Naive B cell (primary cell): ENCODE measurements around the gene FAM114A2. TPM values are rescaled to one million over a fixed set of nuclear protein-coding genes. Genes with fewer than 3 reads are reported as not detected.
"Not testable (repeated sequence)": the region's sequence is repeated elsewhere in the genome, so short reads cannot be mapped to it uniquely, and the experiment has no call there.

Experiments used
- ATAC-seq, 2 donors: fragments of 150-1000 bp; cut with Tn5 transposase; 2 replicates each; pipeline ENCODE4 v1.10.0; 2021; ENCODE audit warnings: low read depth in 2 of 2, mild to moderate bottlenecking in 2 of 2, moderate library complexity in 2 of 2
- DNase-seq: peaks from one replicate; pipeline ENCODE4 v3.0.0; 2022
- H3K27ac Mint-ChIP-seq, 6 donors: one replicate each; pipeline ENCODE4 v1.8.0; 2020 to 2022; ENCODE audit warnings: mild to moderate bottlenecking in 6 of 6, mixed read lengths in 6 of 6, moderate library complexity in 5 of 6, inconsistent platforms in 2 of 6
- H3K27me3 Mint-ChIP-seq, 3 donors: one replicate each; pipeline ENCODE4 v1.8.0; 2021 to 2022; ENCODE audit warnings: mixed read lengths in 3 of 3, mild to moderate bottlenecking in 1 of 3
- H3K36me3 Mint-ChIP-seq, 2 donors: one replicate each; pipeline ENCODE4 v1.8.0; 2020 to 2022; ENCODE audit warnings: mixed read lengths in 2 of 2, inconsistent platforms in 1 of 2, mild to moderate bottlenecking in 1 of 2
- H3K4me1 Mint-ChIP-seq, 3 donors: one replicate each; pipeline ENCODE4 v1.8.0; 2020 to 2022; ENCODE audit warnings: mixed read lengths in 3 of 3, inconsistent platforms in 1 of 3, mild to moderate bottlenecking in 1 of 3, moderate library complexity in 1 of 3
- H3K4me3 Mint-ChIP-seq, 8 donors: one replicate each; pipeline ENCODE4 v1.8.0; 2020 to 2022; ENCODE audit warnings: mild to moderate bottlenecking in 8 of 8, mixed read lengths in 8 of 8, moderate library complexity in 8 of 8, inconsistent platforms in 2 of 8
- H3K9me3 Mint-ChIP-seq, 7 donors: one replicate each; pipeline ENCODE4 v1.8.0; 2020 to 2022; ENCODE audit warnings: mixed read lengths in 7 of 7, mild to moderate bottlenecking in 5 of 7, inconsistent platforms in 2 of 7, moderate library complexity in 1 of 7
- polyA plus RNA-seq, 6 donors: library from polyadenylated mRNA; unstranded; fragments of 300-500 nt; fragmentation: Illumina TruSeq; gene quantifications; one replicate each; pipeline ENCODE4 v1.2.3, GENCODE V29; 2021; ENCODE audit warnings: low read depth in 6 of 6

FAM114A2 gene
- 10 to 100 TPM; 16.3 to 29.4 (median 20.0) TPM for polyA plus RNA-seq

GRCh38 chr5:154038707-154039457 lies at the start of gene FAM114A2, which contains the start of gene MFAP3:
Gene FAM114A2, minus strand, starts transcription at chr5:154038910. Its CDS starts 3,957 bp downstream, at chr5:154034953.
Gene MFAP3, plus strand, starts transcription at chr5:154038967. Its CDS starts 10,756 bp downstream, at chr5:154049723.
- ATAC-seq (peak; percentile 96), DNase-seq (peak; percentile 82)
- no peaks in the 10 kb centered on the region for H3K36me3 Mint-ChIP-seq
- no peaks in the 10 kb centered on the region for H3K27me3 Mint-ChIP-seq
- H3K9me3 Mint-ChIP-seq: no peaks in the 10 kb centered on the region
- H3K27ac Mint-ChIP-seq: peak within 1 kb of the TSS; percentile 93 to 99 (median 98)
- peaks cover 25 to 45% (median 42%) of the 10 kb centered on the region in 3 donors for H3K4me1 Mint-ChIP-seq
- peak within 1 kb of the TSS; percentile 94 to 99 (median 98) for H3K4me3 Mint-ChIP-seq

GRCh38 chr5:154087260-154087659 lies 48.5 kb upstream of the FAM114A2 start:
- no peak for ATAC-seq
- H3K4me1 Mint-ChIP-seq: no peaks in the 10 kb centered on the region

GRCh38 chr5:154086641-154087040 lies 47.9 kb upstream of the FAM114A2 start:
- H3K4me1 Mint-ChIP-seq: no peaks in the 10 kb centered on the region
- H3K4me3 Mint-ChIP-seq: no peak overlapping the region
- no peak overlapping the region for H3K27ac Mint-ChIP-seq
- no peak for DNase-seq
- H3K9me3 Mint-ChIP-seq: no peaks in the 10 kb centered on the region
- no peaks in the 10 kb centered on the region for H3K36me3 Mint-ChIP-seq
- no peak for ATAC-seq
- H3K27me3 Mint-ChIP-seq: peaks cover 15 to 35% (median 31%) of the 10 kb centered on the region in 3 donors

More at GRCh38 chr5:154087260-154087659, 48.5 kb upstream of the FAM114A2 start:
- Mint-ChIP-seq H3K9me3 (no peaks in the 10 kb centered on the region), H3K36me3 (no peaks in the 10 kb centered on the region), H3K4me3 (no peak overlapping the region), H3K27me3 (peaks cover 16 to 39% (median 37%) of the 10 kb centered on the region in 3 donors), H3K27ac (no peak overlapping the region)
- no peak for DNase-seq

GRCh38 chr5:154086146-154086545 lies 47.4 kb upstream of the FAM114A2 start:
- H3K27me3 Mint-ChIP-seq: peaks cover 15 to 30% (median 27%) of the 10 kb centered on the region in 3 donors
- no peak overlapping the region for H3K4me3 Mint-ChIP-seq
- H3K27ac Mint-ChIP-seq: no peak overlapping the region
- ATAC-seq: no peak
- H3K36me3 Mint-ChIP-seq: no peaks in the 10 kb centered on the region
- H3K4me1 Mint-ChIP-seq: no peaks in the 10 kb centered on the region
- no peak for DNase-seq
- no peaks in the 10 kb centered on the region for H3K9me3 Mint-ChIP-seq

GRCh38 chr5:154084062-154084639 lies 45.4 kb upstream of the FAM114A2 start:
- peaks cover 7 to 27% (median 26%) of the 10 kb centered on the region in 3 donors for H3K27me3 Mint-ChIP-seq
- H3K9me3 Mint-ChIP-seq: no peaks in the 10 kb centered on the region
- H3K36me3 Mint-ChIP-seq: no peaks in the 10 kb centered on the region
- H3K4me1 Mint-ChIP-seq: no peaks in the 10 kb centered on the region
- ATAC-seq (no peak), DNase-seq (no peak)
- H3K27ac Mint-ChIP-seq: no peak overlapping the region
- H3K4me3 Mint-ChIP-seq: no peak overlapping the region

- ATAC-seq: no peak
- Mint-ChIP-seq H3K4me3 (no peak overlapping the region), H3K36me3 (no peaks in the 10 kb centered on the region), H3K9me3 (no peaks in the 10 kb centered on the region), H3K27me3 (peaks cover 3 to 19% (median 18%) of the 10 kb centered on the region in 3 donors), H3K4me1 (no peaks in the 10 kb centered on the region), H3K27ac (no peak overlapping the region)
- DNase-seq: no peak
These were observed 42.5 kb upstream of the FAM114A2 start for GRCh38 chr5:154081246-154081645.

GRCh38 chr5:154078272-154078671 lies 39.6 kb upstream of the FAM114A2 start:
- no peak overlapping the region for H3K4me3 Mint-ChIP-seq
- H3K36me3 Mint-ChIP-seq: no peaks in the 10 kb centered on the region
- H3K27me3 Mint-ChIP-seq: peaks cover 3 to 20% (median 11%) of the 10 kb centered on the region in 3 donors
- H3K9me3 Mint-ChIP-seq: no peaks in the 10 kb centered on the region
- DNase-seq (no peak), ATAC-seq (no peak)
- no peak overlapping the region for H3K27ac Mint-ChIP-seq
- no peaks in the 10 kb centered on the region for H3K4me1 Mint-ChIP-seq

GRCh38 chr5:154077696-154078095 lies 39.0 kb upstream of the FAM114A2 start:
- DNase-seq: no peak
- Mint-ChIP-seq H3K36me3 (no peaks in the 10 kb centered on the region), H3K4me1 (no peaks in the 10 kb centered on the region), H3K27me3 (peaks cover 3 to 20% (median 11%) of the 10 kb centered on the region in 3 donors), H3K9me3 (no peaks in the 10 kb centered on the region), H3K4me3 (no peak overlapping the region), H3K27ac (no peak overlapping the region)
- ATAC-seq: no peak

- peaks cover 0 to 8% (median 7%) of the 10 kb centered on the region in 3 donors for H3K4me1 Mint-ChIP-seq
- H3K36me3 Mint-ChIP-seq: no peaks in the 10 kb centered on the region
These were observed 37.7 kb upstream of the FAM114A2 start for GRCh38 chr5:154076240-154076922.

GRCh38 chr5:154072414-154073171 lies 33.9 kb upstream of the FAM114A2 start:
- H3K4me3 Mint-ChIP-seq: no peak overlapping the region
- H3K9me3 Mint-ChIP-seq: no peaks in the 10 kb centered on the region
- peak; percentile 69 for DNase-seq
- H3K4me1 Mint-ChIP-seq: peaks cover 0 to 8% (median 7%) of the 10 kb centered on the region in 3 donors
- no peaks in the 10 kb centered on the region for H3K36me3 Mint-ChIP-seq
- peak; percentile 92 to 93 for ATAC-seq
- peak overlapping the region in 1 of 6 donors; percentile 58 for H3K27ac Mint-ChIP-seq
- peaks cover 21 to 47% (median 36%) of the 10 kb centered on the region in 3 donors for H3K27me3 Mint-ChIP-seq

More at GRCh38 chr5:154076240-154076922, 37.7 kb upstream of the FAM114A2 start:
- DNase-seq (no peak), ATAC-seq (no peak)
- Mint-ChIP-seq H3K27ac (no peak overlapping the region), H3K9me3 (no peaks in the 10 kb centered on the region), H3K27me3 (peaks cover 13 to 33% (median 18%) of the 10 kb centered on the region in 3 donors), H3K4me3 (no peak overlapping the region)

- ATAC-seq: peak in 1 of 2 donors; percentile 16
- Mint-ChIP-seq H3K9me3 (no peaks in the 10 kb centered on the region), H3K36me3 (no peaks in the 10 kb centered on the region), H3K27ac (peak overlapping the region in 3 of 6 donors; percentile 3 to 66 (median 58)), H3K4me1 (peaks cover 0 to 8% (median 7%) of the 10 kb centered on the region in 3 donors), H3K27me3 (peaks cover 18 to 42% (median 31%) of the 10 kb centered on the region in 3 donors), H3K4me3 (no peak overlapping the region)
- DNase-seq: no peak
These were observed 33.2 kb upstream of the FAM114A2 start for GRCh38 chr5:154071799-154072413.

GRCh38 chr5:154069854-154070253 lies 31.1 kb upstream of the FAM114A2 start:
- H3K27ac Mint-ChIP-seq, H3K4me1 Mint-ChIP-seq: not testable (repeated sequence)

More at GRCh38 chr5:154069854-154070253, 31.1 kb upstream of the FAM114A2 start:
- H3K36me3 Mint-ChIP-seq, H3K9me3 Mint-ChIP-seq, H3K4me3 Mint-ChIP-seq, DNase-seq, ATAC-seq: not testable (repeated sequence)
- peaks cover 18 to 36% (median 25%) of the 10 kb centered on the region in 3 donors for H3K27me3 Mint-ChIP-seq
